ENCODE data around the gene VPREB1. TPM values are rescaled to one million over a fixed set of nuclear protein-coding genes. Genes with fewer than 3 reads are reported as not detected.

Gene VPREB1, protein sequence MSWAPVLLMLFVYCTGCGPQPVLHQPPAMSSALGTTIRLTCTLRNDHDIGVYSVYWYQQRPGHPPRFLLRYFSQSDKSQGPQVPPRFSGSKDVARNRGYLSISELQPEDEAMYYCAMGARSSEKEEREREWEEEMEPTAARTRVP
- not detected for total RNA-seq

DNA sequence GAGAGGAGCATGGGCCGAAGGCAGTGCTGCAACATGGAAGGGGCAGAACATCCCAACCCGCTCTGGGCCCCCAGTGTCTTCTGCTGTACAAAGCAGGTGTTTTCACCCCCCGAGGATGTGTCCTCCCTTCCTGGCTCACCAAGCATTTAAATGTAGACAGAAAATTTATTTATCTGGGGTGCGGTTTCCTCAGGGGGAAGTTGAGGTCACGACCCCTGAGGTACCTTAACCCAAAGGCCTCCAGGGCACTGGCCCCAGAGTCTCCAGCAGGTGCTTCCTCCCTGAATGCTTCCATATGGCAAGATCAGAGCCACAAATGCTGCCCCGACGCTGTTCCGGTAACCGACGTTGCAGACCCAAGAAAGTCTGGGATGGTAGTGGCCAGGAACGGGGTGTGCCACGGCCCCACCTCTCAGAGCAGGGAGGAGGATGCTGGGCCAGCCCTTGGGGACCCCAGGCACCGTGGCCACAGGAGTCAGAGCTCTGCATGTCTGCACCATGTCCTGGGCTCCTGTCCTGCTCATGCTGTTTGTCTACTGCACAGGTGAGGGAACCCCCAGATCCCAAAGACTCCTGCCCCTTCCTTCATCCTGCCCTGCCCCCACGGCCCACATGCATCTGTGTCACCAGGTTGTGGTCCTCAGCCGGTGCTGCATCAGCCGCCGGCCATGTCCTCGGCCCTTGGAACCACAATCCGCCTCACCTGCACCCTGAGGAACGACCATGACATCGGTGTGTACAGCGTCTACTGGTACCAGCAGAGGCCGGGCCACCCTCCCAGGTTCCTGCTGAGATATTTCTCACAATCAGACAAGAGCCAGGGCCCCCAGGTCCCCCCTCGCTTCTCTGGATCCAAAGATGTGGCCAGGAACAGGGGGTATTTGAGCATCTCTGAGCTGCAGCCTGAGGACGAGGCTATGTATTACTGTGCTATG lies at the start of gene VPREB1:
VPREB1 (plus strand) TSS at position 471 of the 935 bp plus-strand sequence; CDS start at position 499, 28 bp downstream.
- Mint-ChIP-seq H3K27ac (peak within 1 kb of the TSS; percentile 43), H3K4me3 (no peak within 1 kb of the TSS), H3K9me3 (no peaks in the 10 kb centered on the region), H3K27me3 (peaks cover 4% of the 10 kb centered on the region), H3K36me3 (ENCODE audit: low read depth) (peaks cover 2% of the 10 kb centered on the region), H3K4me1 (peaks cover 30% of the 10 kb centered on the region)
- CTCF ChIA-PET: interaction anchor here (0.5 to 1.5 kb wide), 3 partner anchors 10 to 181 kb away, joined by 3 to 5 read pairs (median 3); no protein-coding TSS in a partner anchor
- no peak for DNase-seq
- POLR2A ChIA-PET: interaction anchor here (0.6 kb wide), 1 partner anchor 428 kb away, joined by 3 read pairs; no protein-coding TSS in a partner anchor

DNA sequence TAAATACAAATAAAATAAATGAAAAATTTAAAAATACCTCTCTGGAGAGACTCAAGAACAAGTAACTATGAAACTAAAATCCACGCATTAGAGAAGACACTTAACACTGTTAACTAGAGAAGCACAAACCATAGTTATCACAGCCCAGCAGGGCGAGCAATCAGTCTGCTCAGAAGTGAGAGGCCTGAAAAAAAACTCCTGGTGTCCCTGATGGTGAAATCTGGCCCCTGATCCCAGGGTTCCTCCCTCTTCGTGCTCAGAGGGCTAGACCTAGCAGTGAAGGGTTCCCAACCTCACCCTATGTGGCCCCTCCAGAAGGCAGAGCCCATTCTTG lies 49.7 kb upstream of the VPREB1 start:
- Mint-ChIP-seq H3K4me1 (no peaks in the 10 kb centered on the region), H3K4me3 (no peak overlapping the region), H3K9me3 (no peaks in the 10 kb centered on the region), H3K36me3 (ENCODE audit: low read depth) (no peaks in the 10 kb centered on the region), H3K27me3 (peaks cover 36% of the 10 kb centered on the region), H3K27ac (no peak overlapping the region)
- ChIA-PET CTCF (interaction anchor here (1.0 to 1.5 kb wide), 2 partner anchors 59 to 84 kb away, joined by 3 to 6 read pairs; no protein-coding TSS in a partner anchor), POLR2A (no interaction called here)
- DNase-seq: no peak

DNA sequence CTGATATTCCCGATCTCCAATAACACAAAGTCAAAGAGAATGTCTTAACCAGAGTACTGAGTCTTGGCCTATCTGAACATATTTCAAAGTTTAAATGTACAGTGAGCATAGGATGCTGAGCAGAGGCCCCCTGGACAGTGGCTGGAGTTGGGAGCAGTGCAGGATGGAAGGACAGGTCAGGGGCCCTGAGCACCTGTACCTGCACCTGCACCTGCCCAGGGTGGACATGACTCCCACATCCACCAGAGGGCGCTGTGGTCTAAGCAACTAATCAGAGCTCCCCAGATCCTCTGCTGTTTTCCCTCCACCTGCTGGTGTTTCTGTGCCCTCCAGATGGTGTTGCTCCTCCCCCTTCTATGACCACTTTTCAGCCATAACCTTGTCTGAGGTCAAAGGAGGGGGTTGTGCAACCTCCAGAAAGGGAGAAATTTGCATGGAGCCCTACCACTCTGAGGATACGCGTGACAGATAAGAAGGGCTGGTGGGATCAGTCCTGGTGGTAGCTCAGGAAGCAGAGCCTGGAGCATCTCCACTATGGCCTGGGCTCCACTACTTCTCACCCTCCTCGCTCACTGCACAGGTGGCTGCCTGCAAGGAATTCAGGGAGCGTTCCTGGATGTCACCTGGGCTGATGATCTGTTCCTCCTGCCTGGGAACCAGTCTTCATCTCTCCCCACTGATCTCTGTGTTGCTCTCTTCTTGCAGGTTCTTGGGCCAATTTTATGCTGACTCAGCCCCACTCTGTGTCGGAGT lies 49.1 kb upstream of the VPREB1 start:
- H3K27me3 Mint-ChIP-seq: peaks cover 31% of the 10 kb centered on the region
- H3K9me3 Mint-ChIP-seq: no peaks in the 10 kb centered on the region
- H3K36me3 Mint-ChIP-seq (ENCODE audit: low read depth): no peaks in the 10 kb centered on the region
- H3K27ac Mint-ChIP-seq: no peak overlapping the region
- CTCF ChIA-PET: interaction anchor here (0.6 to 1.5 kb wide), 6 partner anchors 12 to 293 kb away, joined by 3 to 6 read pairs (median 3); no protein-coding TSS in a partner anchor
- POLR2A ChIA-PET: no interaction called here
- H3K4me1 Mint-ChIP-seq: no peaks in the 10 kb centered on the region
- no peak overlapping the region for H3K4me3 Mint-ChIP-seq
- peak; percentile 90 for DNase-seq

DNA sequence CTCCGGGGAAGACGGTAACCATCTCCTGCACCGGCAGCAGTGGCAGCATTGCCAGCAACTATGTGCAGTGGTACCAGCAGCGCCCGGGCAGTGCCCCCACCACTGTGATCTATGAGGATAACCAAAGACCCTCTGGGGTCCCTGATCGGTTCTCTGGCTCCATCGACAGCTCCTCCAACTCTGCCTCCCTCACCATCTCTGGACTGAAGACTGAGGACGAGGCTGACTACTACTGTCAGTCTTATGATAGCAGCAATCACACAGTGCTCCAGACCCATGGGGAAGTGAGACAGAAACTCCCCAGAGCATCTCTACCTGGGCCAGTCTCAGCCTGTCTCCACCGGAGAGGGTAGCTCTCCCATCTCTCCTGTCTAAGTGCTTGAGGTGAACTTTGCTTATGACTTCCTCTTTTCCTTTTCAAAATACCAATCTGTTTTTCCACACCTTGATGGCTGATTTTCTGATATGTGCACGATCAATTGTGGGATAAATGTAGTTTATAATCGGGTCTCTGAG lies 48.5 kb upstream of the VPREB1 start:
- DNase-seq: no peak
- H3K27me3 Mint-ChIP-seq: peaks cover 24% of the 10 kb centered on the region
- ChIA-PET POLR2A (no interaction called here), CTCF (interaction anchor here (0.6 to 2.3 kb wide), 8 partner anchors 12 to 293 kb away, joined by 3 to 6 read pairs (median 3); no protein-coding TSS in a partner anchor)
- H3K9me3 Mint-ChIP-seq: no peaks in the 10 kb centered on the region
- no peak overlapping the region for H3K27ac Mint-ChIP-seq
- no peaks in the 10 kb centered on the region for H3K36me3 Mint-ChIP-seq (ENCODE audit: low read depth)
- H3K4me3 Mint-ChIP-seq: no peak overlapping the region
- peaks cover 4% of the 10 kb centered on the region for H3K4me1 Mint-ChIP-seq

DNA sequence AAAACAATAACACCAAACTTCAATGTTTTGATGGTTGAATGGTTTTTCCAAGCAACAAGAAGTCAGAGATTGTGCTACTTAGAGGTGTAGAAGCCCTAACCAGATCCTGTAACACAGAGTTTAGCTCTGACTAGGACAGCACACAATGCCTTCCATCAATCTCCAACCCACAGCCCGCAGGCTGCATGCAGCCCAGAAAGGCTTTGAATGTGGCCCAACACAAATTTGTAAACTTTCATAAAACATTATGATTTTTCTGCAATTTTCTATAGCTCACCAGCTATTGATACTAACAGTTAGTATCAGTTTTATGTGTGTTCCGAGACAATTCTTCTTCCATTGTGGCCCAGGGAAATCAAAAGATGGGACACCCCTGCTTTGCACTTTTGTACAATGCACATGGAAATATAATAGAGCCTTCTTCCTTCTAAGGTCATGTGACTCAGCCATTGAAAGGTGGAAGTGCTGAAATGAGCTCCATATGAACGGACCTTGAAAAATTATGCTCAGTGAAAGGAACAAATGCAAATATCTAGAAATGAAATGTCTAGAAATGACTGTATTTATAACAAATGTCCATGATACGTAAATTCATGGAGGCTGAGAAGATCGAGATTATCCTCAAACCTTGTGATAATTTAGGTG lies 47.6 kb upstream of the VPREB1 start:
- CTCF ChIA-PET: interaction anchor here (1.4 to 2.3 kb wide), 2 partner anchors 11 to 36 kb away, joined by 3 to 5 read pairs; no protein-coding TSS in a partner anchor
- POLR2A ChIA-PET: interaction anchor here (0.7 kb wide), 1 partner anchor 44 kb away, joined by 3 read pairs; no protein-coding TSS in a partner anchor
- no peak overlapping the region for H3K4me3 Mint-ChIP-seq
- H3K36me3 Mint-ChIP-seq (ENCODE audit: low read depth): no peaks in the 10 kb centered on the region
- no peaks in the 10 kb centered on the region for H3K9me3 Mint-ChIP-seq
- H3K27me3 Mint-ChIP-seq: peaks cover 18% of the 10 kb centered on the region
- H3K27ac Mint-ChIP-seq: no peak overlapping the region
- peaks cover 4% of the 10 kb centered on the region for H3K4me1 Mint-ChIP-seq
- no peak for DNase-seq

DNA sequence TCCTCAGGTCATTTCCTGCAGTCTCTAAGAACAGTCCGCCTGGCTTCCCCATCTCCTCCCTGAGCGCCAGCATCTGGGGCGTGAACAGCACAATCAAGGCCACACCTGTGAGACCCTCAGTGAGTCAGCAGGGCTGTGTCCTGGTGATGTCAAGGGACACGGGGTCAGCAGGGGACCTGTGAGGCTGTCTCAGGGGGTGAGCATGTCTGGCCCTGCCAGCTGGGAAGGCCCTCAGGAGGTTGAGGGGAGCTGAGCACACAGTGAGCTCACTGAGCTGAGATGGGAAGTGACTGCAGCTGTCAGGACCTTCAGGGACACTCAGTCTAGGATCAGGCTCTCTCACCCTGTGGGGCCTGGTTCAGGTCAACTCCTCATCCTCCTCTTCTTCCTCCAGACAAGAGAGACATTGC lies 46.6 kb upstream of the VPREB1 start:
- ChIA-PET CTCF (interaction anchor here (2.3 kb wide), 1 partner anchor 10 kb away, joined by 5 read pairs; no protein-coding TSS in a partner anchor), POLR2A (no interaction called here)
- H3K27me3 Mint-ChIP-seq: peaks cover 11% of the 10 kb centered on the region
- DNase-seq: no peak
- no peaks in the 10 kb centered on the region for H3K9me3 Mint-ChIP-seq
- no peak overlapping the region for H3K4me3 Mint-ChIP-seq
- no peaks in the 10 kb centered on the region for H3K36me3 Mint-ChIP-seq (ENCODE audit: low read depth)
- peaks cover 4% of the 10 kb centered on the region for H3K4me1 Mint-ChIP-seq
- H3K27ac Mint-ChIP-seq: no peak overlapping the region

DNA sequence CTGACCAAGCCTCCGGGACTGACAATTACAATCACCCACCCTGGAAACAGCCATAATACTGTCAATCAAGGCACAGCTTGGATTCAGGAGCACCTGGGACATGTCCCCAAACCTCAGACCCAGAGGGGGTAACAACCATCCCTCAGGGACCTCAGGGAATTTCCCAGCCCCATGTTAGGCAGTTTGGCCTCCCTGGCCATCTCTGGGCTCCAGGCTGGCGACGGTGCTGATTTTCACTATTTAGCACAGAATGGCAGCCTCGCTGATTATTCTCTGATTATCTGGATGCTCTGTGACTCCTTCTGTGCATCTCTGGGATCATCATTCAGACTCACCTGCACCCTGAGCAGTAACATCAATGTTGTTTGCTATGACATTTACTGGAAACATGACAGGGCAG lies 45.8 kb upstream of the VPREB1 start:
- Mint-ChIP-seq H3K36me3 (ENCODE audit: low read depth) (no peaks in the 10 kb centered on the region), H3K4me1 (peaks cover 4% of the 10 kb centered on the region), H3K27me3 (peaks cover 11% of the 10 kb centered on the region), H3K27ac (no peak overlapping the region), H3K4me3 (no peak overlapping the region), H3K9me3 (no peaks in the 10 kb centered on the region)
- ChIA-PET CTCF (no interaction called here), POLR2A (no interaction called here)
- DNase-seq: no peak

DNA sequence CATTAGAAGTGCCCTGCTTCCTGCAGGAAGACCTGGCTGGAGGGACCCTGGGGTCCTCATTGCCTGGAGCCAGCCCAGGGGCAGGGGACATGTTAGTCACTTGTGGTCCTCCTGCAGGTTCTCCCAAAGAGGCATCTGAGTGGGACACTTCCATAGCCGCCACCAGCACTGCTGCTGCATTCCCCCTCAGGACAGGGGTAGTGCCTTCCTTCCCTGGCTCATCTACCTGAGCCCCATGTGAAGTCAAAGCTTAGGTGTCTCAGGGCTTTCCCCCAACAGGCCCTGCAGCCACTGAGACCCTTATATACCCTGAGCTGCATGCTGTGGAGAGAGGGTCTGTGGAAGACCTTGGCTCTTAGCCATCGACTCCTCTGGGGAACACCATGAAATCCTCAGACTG lies 45.0 kb upstream of the VPREB1 start:
- peaks cover 4% of the 10 kb centered on the region for H3K4me1 Mint-ChIP-seq
- no peak overlapping the region for H3K4me3 Mint-ChIP-seq
- DNase-seq: no peak
- CTCF ChIA-PET: interaction anchor here (1.2 to 3.1 kb wide), 4 partner anchors 8 to 64 kb away, joined by 3 to 19 read pairs (median 4); no protein-coding TSS in a partner anchor
- no peaks in the 10 kb centered on the region for H3K36me3 Mint-ChIP-seq (ENCODE audit: low read depth)
- H3K27ac Mint-ChIP-seq: no peak overlapping the region
- H3K27me3 Mint-ChIP-seq: peaks cover 11% of the 10 kb centered on the region
- POLR2A ChIA-PET: no interaction called here
- H3K9me3 Mint-ChIP-seq: no peaks in the 10 kb centered on the region

DNA sequence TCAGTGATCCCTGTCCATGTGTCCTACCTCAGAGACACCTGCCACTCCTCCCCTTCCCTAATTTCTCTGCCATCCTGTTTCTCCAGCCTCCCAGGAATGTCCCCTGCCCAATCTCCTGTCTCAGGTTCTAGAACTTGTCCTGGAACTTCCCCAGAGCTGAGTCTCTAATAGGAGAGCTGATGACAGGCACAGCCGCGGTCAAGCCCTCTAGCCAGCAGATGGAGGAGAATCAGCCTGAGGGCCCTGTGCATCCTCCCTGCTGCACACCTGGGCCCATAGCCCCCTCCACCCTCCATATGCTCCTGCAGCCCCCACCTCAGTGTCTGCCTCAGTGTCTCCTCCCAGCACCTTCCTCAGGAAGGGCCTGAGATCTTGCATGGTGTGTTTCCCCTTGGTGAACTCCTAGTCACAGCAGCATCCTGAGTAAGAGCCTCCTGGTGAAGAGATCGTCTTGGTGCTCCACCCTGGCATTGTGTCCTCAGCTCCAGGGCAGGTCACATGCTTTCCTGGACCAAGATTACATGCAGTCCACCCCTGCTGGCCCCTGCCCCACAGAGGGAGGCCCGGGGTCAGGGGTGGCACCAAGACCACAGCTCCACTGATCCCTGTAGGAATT lies 43.9 kb upstream of the VPREB1 start:
- Mint-ChIP-seq H3K4me3 (no peak overlapping the region), H3K9me3 (no peaks in the 10 kb centered on the region), H3K36me3 (ENCODE audit: low read depth) (no peaks in the 10 kb centered on the region), H3K27me3 (peaks cover 7% of the 10 kb centered on the region), H3K27ac (no peak overlapping the region), H3K4me1 (peaks cover 4% of the 10 kb centered on the region)
- ChIA-PET CTCF (interaction anchor here (0.6 to 3.1 kb wide), 10 partner anchors 10 to 1194 kb away, joined by 3 to 19 read pairs (median 4); no protein-coding TSS in a partner anchor), POLR2A (no interaction called here)
- DNase-seq: no peak

DNA sequence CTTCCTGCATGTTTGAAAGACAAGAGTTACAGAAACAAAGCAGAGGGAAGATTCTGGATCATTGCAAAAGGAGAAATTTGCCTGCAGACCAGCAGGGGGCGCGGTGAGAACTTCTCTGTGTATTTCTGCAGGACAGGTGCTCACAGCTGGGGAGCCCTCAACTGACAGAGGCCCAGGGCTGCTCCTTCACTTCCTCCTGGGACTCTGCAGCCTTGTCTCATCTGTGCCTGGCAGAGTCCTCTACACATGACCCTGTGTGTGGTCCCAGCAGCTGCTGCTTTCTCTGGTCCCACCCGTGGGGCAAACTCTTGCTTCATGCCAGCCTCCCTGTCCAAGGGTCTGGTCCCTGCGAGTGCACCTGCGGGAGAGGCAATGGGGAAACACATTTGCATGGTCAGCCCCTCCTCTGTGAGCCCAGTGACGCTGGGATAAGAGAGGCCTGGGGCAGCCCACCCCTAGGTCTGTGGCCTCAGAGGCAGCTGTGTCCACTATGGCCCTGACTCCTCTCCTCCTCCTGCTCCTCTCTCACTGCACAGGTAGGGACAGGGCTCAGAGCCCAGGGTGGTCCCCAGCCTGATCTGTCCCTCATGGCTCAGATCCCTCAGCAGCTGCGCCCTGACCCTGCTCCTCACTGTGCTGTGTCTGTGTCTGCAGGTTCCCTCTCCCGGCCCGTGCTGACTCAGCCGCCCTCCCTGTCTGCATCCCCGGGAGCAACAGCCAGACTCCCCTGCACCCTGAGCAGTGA lies 43.2 kb upstream of the VPREB1 start:
- no peak overlapping the region for H3K4me3 Mint-ChIP-seq
- H3K36me3 Mint-ChIP-seq (ENCODE audit: low read depth): no peaks in the 10 kb centered on the region
- ChIA-PET CTCF (interaction anchor here (0.5 to 3.1 kb wide), 11 partner anchors 9 to 195 kb away, joined by 3 to 19 read pairs (median 4); no protein-coding TSS in a partner anchor), POLR2A (no interaction called here)
- peaks cover 4% of the 10 kb centered on the region for H3K4me1 Mint-ChIP-seq
- H3K27ac Mint-ChIP-seq: peak overlapping the region; percentile 57
- peak; percentile 80 for DNase-seq
- peaks cover 6% of the 10 kb centered on the region for H3K27me3 Mint-ChIP-seq
- H3K9me3 Mint-ChIP-seq: no peaks in the 10 kb centered on the region

DNA sequence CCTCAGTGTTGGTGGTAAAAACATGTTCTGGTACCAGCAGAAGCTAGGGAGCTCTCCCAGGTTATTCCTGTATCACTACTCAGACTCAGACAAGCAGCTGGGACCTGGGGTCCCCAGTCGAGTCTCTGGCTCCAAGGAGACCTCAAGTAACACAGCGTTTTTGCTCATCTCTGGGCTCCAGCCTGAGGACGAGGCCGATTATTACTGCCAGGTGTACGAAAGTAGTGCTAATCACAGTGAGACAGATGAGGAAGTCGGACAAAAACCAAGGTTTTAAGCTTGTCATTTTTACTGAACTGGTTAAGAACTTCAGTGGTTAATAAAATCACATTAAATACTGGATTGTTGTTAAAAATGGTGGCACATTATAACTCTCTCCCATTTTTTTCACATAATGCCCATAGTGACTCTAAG lies 42.6 kb upstream of the VPREB1 start:
- no peaks in the 10 kb centered on the region for H3K36me3 Mint-ChIP-seq (ENCODE audit: low read depth)
- H3K27ac Mint-ChIP-seq: no peak overlapping the region
- H3K4me3 Mint-ChIP-seq: no peak overlapping the region
- no peaks in the 10 kb centered on the region for H3K9me3 Mint-ChIP-seq
- peaks cover 6% of the 10 kb centered on the region for H3K4me1 Mint-ChIP-seq
- peaks cover 4% of the 10 kb centered on the region for H3K27me3 Mint-ChIP-seq
- DNase-seq: no peak
- CTCF ChIA-PET: interaction anchor here (0.8 to 3.1 kb wide), 7 partner anchors 9 to 91 kb away, joined by 3 to 19 read pairs (median 5); no protein-coding TSS in a partner anchor
- POLR2A ChIA-PET: no interaction called here

All from activated CD4-positive, alpha-beta T cell treated with anti-CD3 and anti-CD28 coated beads, Interleukin-2, amount 10 ng/mL, durations not matched to agents 7 days and 5 days (primary cell).